Right ventricle myocardium superior (tissue), 1 donor: Measurements from ENCODE around the gene WEE1. TPM values are rescaled to one million over a fixed set of nuclear protein-coding genes. Genes with fewer than 3 reads are reported as not detected.

ENCODE experiments used
- ATAC-seq: fragments of 200-7000 bp; cut with Tn5 transposase; one replicate; pipeline ENCODE4 v1.9.1; 2020; ENCODE audit warnings: mild to moderate bottlenecking; ENCODE audit not compliant: poor library complexity
- DNase-seq: peaks from one replicate; pipeline ENCODE4 v3.0.0-alpha.2; 2020
- intact Hi-C: fragments of 100-400 bp; cut with DNase I; formaldehyde crosslinking; loops from one replicate; pipeline ENCODE4 v1.11.2; 2022
- total RNA-seq: library from RNA; stranded (reverse); fragmentation: NEBNext Ultra II Directional; extraction: Animal tissue kit (Norgen Biotek cat#: 25700); gene quantifications from one replicate; pipeline ENCODE4 v1.2.1, GENCODE V29; 2021
- donor health status: DM: no; HTN: yes; CAD: no; lungs with severe emphysema.

WEE1 gene
- total RNA-seq, 1 donor from 2014 or later: 32.7 TPM

GRCh38 chr11:9562716-9563115 is 10.8 kb upstream of the WEE1 start:
- DNase-seq (no peak), ATAC-seq (no peak)
- intact Hi-C loops: no loop called here

- intact Hi-C loops: no loop called here
- DNase-seq (no peak), ATAC-seq (no peak)
These were observed 10.2 kb upstream of the WEE1 start for GRCh38 chr11:9563196-9563730.

DNA sequence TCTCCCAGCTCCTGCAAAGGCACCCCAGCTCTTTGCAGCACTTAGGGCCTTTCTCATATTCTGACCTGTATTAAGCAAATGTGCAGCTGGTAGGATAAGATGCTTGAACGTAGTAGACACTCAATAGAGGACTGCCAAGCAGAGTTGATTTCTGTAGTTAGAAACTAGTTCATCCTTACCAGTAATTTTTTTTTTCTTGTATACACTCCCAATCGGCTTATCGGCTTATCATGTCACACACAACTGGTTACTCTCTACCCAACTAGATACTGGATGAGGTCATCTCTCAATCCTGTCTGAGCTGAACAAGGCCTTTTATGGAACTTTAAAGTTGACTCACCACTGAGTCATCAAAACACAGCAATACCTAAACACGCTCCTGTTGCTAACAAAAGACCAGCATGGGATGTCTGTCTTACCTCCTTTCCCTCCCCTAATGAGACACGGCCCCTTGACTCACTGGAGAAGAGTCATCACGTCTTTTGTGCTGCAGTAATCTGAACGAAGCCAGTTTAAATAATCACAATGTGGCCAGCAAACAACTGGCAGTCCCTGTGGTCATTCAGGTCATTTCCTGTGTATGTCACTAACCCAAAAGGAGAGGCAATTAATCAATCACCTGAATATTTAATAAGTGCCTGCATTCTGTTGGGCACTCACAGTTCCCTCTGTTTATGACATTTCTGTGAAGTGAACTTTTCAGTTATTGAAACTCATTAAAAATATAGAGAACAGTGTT is 7.5 kb upstream of the WEE1 start:
- intact Hi-C loops: no loop called here
- ATAC-seq (peak; percentile 67), DNase-seq (no peak)

GRCh38 chr11:9566561-9567063 is 6.9 kb upstream of the WEE1 start:
- peak; percentile 61 for ATAC-seq
- intact Hi-C loops: no loop called here
- no peak for DNase-seq

DNA sequence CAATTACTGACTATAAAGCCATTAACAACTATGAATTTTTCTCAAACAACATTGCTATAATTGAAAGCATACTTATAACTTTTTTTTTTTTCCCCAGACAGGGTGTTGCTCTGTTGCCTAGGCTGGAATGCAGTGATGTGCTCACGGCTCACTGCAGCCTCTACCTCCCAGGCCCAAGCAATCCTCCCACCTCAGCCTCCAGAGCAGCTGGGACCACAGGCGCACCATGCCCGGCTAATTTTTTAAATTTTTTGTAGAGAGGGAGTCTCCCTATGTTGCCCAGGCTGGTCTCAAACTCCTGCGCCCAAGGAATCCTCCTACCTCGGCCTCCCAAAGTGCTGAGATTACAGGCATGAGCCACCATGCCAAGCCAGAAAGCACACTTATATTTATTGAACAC is 6.1 kb upstream of the WEE1 start:
- DNase-seq (no peak), ATAC-seq (no peak)
- intact Hi-C loops: no loop called here

- no peak for DNase-seq
- intact Hi-C loops: no loop called here
- ATAC-seq: no peak
These were observed 5.2 kb upstream of the WEE1 start for GRCh38 chr11:9568161-9568853.

DNA sequence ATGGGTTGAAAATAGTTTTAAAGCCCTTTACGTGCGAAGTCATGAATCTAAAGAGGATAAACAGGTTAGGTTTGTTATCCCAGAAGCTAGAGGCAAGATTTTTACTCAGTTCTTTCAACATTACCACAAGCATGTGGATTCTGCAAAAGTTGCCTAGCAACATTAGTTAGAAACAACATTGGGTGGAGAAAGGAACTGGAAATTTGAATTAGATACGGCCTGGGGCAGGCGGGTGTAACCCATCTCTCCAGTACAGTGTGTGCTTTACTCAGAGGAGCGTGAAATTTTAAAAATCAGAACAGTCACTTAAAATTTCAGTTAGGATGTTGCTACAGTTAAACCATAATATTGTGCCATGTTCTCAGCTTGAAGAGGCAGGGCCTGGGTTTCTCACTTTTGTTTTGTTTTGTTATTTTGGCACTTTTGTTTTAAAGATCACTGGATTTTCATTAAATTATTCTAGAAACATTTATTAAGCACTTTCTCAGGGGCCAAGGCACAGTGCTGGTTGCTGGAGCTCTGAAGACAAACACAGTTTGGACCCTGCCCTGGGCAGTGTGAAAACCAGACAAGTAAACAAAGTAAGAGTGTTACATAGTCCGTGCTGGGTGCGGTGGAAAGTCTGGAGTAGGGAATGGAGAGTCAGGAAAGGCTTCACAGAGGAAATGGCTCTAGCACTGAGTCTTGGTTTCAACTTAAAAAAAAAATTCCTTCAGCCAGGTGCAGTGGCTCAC is 4.4 kb upstream of the WEE1 start:
- DNase-seq: peak; percentile 69
- peak; percentile 55 for ATAC-seq
- intact Hi-C loops: no loop called here

DNA sequence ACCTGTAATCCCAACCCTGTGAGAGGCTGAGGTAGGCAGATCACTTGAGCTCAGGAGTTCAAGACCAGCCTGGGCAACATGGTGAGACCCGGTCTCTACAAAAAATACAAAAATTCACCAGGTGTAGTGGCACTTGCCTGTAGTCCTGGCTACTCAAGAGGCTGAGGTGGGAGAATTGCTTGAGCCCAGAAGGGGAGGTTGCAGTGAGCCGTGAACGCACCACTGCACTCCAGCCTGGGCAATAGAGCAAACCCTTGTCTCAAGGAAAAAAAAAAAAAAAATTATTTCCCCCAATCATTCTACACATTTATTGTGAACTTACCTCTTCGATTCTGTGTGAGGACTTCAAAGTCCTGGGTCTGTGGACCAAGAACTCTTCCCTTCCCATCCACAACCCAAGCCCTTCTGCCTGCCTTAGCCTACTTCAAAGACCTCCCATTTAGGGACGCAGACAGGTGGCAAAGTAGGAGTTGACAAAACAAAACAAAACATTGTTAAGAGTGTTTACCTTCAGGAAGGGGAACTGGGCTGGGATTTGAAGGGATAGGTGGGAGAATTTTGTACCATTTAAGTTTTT is 3.8 kb upstream of the WEE1 start:
- DNase-seq (no peak), ATAC-seq (no peak)
- intact Hi-C loops: loop anchor here (5.0 kb wide), 1 partner anchor 43 kb away; no protein-coding TSS in a partner anchor

GRCh38 chr11:9570313-9571025 is 3.0 kb upstream of the WEE1 start:
- DNase-seq: no peak
- intact Hi-C loops: loop anchor here (5.0 kb wide), 1 partner anchor 42 kb away; no protein-coding TSS in a partner anchor
- no peak for ATAC-seq

- intact Hi-C loops: loop anchor here (5.0 kb wide), 1 partner anchor 41 kb away; no protein-coding TSS in a partner anchor
- no peak for DNase-seq
- no peak for ATAC-seq
These were observed 2.3 kb upstream of the WEE1 start for GRCh38 chr11:9571071-9571762.

DNA sequence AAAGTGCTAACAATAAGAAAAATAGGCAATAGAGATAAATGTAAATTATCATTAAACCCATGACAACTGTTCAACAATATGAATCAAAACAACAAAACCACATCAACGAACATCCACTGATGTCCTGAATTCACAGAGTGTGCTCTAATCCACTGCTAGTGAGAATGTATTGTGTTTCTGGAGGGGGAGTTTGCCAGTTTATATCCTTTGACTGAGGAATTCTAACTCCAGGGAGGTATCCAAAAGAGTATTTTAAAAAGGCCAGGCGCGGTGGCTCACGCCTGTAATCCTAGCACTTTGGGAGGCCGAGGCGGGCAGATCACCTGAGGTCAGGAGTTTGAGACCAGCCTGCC is 1.7 kb upstream of the WEE1 start:
- ATAC-seq: no peak
- intact Hi-C loops: loop anchor here (5.0 kb wide), 1 partner anchor 41 kb away; no protein-coding TSS in a partner anchor
- no peak for DNase-seq

DNA sequence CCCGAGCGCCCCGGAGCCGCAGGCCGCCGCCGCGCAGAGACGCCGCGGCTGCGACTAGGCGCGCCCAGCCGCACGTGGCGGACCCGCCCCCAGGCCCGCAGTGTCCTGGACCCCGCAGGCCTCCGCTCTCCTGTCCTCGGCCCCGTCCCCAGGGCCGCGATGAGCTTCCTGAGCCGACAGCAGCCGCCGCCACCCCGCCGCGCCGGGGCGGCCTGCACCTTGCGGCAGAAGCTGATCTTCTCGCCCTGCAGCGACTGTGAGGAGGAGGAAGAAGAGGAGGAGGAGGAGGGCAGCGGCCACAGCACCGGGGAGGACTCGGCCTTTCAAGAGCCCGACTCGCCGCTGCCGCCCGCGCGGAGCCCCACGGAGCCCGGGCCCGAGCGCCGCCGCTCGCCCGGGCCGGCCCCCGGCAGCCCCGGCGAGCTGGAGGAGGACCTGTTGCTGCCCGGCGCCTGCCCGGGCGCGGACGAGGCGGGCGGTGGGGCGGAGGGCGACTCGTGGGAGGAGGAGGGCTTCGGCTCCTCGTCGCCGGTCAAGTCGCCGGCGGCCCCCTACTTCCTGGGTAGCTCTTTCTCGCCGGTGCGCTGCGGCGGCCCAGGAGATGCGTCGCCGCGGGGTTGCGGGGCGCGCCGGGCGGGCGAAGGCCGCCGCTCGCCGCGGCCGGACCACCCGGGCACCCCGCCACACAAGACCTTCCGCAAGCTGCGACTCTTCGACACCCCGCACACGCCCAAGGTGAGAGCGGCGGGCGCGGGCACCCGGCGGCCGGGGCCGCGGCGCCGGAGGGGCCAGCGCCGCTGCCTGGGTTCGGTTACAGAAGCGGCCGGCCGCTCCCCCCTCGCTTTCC is 528 bp downstream of the WEE1 start:
- intact Hi-C loops: loop anchor here (5.0 kb wide), 1 partner anchor 38 kb away; no protein-coding TSS in a partner anchor
- ATAC-seq (no peak), DNase-seq (peak; percentile 53)

DNA sequence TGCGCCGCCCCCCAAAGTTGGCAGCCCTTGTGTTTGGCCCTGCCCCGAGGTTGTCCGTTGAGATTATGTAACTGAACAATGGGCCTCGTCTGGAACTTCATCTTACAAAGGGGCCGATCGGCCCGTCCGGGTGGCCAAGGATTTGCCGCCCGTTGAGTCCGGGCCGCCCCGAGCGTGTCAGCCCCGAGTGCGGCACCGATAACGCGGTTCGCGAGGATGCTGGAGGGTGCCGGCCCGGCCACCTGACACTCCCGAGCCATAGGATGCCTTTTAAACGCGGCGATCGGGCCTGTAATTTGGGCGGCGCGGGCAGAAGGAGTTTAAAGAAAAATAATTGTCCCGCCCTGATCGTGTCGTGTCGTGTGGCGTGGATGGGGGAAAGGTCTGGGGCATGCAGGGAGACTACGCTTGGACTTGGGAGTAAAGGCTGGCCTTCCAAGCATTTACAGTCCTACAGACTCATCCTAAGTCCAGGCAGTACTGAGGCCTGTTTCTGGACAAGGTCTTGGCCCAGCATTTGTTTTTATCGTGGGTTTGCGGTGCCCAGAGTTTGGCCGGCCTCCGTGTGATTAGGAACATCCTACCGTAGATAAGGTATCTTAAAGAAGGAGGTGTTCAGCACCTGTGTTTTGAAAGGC is 1.3 kb downstream of the WEE1 start:
- intact Hi-C loops: loop anchor here (5.0 kb wide), 1 partner anchor 38 kb away; no protein-coding TSS in a partner anchor
- DNase-seq (peak; percentile 57), ATAC-seq (no peak)

DNA sequence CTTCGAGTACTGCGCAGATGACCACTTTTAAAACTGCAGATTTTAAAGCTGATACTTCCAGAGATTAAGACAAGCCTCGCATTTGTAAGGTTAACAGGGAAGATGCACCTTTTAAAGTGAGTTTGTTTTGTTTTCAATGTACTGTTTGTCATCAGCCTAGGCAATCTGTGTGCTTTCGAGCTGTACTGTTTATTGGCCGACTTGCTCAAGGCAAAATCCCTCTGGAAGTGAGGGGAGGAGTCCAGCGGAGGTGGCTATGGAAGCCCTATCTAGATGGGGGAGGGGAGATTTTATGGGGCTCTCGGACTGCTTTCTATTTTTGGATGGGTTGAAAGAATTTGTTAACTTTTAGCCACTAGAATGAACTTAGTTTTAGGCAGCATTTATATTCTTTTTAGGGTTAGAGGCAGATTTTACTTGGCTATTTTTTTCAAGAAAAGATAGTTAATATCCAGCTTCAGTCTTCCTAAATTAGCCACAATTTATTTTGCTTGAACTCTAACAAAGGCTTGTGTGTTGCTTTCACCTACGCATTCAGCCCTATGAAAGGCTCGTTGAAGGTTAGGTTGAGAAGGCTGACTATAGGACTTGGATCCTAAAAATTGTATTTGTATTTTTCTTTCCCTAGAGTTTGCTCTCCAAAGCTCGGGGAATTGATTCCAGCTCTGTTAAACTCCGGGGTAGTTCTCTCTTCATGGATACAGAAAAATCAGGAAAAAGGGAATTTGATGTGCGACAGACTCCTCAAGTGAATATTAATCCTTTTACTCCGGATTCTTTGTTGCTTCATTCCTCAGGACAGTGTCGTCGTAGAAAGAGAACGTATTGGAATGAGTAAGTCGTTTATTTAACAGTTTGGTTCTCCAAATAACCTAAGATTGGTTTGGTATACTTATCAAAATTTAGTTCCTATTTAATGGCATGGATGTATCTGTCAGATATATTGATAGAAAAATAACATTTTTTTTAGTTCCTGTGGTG is 2.1 kb downstream of the WEE1 start:
- intact Hi-C loops: no loop called here
- peak; percentile 46 for DNase-seq
- peak; percentile 54 for ATAC-seq
